Activated CD4-positive, CD25-positive, alpha-beta regulatory T cell treated with anti-CD3 and anti-CD28 coated beads, Interleukin-2, amount 50 U/mL, for 72 hours (primary cell): Measurements from ENCODE around the gene AHSP.
"Not testable (repeated sequence)": the region's sequence is repeated elsewhere in the genome, so short reads cannot be mapped to it uniquely, and the experiment has no call there.

Experiments
- DNase-seq: peaks from one replicate; pipeline ENCODE4 v3.0.0; 2021

AHSP gene

GRCh38 chr16:31532120-31532519 is 4.4 kb downstream of the AHSP start:
- DNase-seq: no peak

- DNase-seq: no peak
Measured at GRCh38 chr16:31532896-31533295, 5.2 kb downstream of the AHSP start.

- no peak for DNase-seq
Measured at GRCh38 chr16:31535737-31536136, 8.0 kb downstream of the AHSP start.

GRCh38 chr16:31536804-31537361 is 9.2 kb downstream of the AHSP start:
- DNase-seq: no peak

- no peak for DNase-seq
Measured at GRCh38 chr16:31537362-31538242, 9.9 kb downstream of the AHSP start.

GRCh38 chr16:31538243-31538598 is 10.5 kb downstream of the AHSP start:
- not testable (repeated sequence) for DNase-seq

DNA sequence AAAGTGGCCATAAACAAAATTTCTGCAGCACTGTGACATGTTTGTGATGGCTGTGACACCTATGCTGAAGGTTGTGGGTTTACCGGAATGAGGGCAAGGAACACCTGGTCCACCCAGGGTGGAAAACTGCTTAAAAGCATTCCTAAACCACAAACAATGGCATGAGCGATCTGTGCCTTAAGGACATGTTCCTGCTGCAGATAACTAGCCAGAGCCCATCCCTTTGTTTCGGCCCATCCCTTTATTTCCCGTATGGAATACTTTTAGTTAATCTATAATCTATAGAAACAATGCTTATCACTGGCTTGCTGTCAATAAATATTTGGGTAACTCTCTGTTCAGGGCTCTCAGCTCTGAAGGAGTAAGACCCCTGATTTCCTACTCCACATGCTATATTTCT is 12.1 kb downstream of the AHSP start:
- DNase-seq: not testable (repeated sequence)

GRCh38 chr16:31542763-31543162 is 15.1 kb downstream of the AHSP start:
- DNase-seq: no peak

DNA sequence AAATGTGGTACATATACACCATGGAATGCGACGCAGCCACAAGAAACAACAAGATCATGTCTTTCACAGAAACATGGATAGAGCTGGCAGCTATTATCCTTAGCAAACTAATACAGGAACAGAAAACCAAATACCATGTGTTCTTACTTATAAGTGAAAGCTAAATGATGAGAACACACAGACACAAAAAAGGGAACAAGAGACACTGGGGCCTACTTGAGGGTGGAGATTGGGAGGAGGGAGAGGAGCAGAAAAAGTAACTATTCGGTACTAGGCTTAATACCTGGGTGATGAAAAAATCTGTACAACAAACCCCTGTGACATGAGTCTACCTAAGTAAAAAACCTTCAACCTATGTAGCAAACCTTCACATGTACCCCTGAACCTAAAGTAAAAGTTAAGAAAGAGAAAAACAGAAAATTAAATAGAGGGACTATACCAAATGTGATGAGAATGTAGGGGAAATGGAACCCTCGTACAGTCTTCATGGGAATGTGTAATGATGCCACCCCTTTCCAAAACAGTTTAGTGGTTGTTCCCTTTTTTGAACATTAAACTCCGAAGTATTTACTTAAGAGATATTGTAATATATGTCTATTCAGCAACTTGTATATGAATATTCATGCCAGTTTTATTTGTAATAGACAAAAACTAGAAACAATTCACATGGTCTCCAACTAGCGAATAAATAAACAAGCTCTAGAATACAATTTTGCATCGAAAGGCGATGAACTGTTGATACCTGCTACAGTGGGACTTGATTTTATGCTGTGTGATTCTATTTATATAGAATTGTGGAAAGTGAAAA is 33.9 kb downstream of the AHSP start:
- DNase-seq: no peak

DNA sequence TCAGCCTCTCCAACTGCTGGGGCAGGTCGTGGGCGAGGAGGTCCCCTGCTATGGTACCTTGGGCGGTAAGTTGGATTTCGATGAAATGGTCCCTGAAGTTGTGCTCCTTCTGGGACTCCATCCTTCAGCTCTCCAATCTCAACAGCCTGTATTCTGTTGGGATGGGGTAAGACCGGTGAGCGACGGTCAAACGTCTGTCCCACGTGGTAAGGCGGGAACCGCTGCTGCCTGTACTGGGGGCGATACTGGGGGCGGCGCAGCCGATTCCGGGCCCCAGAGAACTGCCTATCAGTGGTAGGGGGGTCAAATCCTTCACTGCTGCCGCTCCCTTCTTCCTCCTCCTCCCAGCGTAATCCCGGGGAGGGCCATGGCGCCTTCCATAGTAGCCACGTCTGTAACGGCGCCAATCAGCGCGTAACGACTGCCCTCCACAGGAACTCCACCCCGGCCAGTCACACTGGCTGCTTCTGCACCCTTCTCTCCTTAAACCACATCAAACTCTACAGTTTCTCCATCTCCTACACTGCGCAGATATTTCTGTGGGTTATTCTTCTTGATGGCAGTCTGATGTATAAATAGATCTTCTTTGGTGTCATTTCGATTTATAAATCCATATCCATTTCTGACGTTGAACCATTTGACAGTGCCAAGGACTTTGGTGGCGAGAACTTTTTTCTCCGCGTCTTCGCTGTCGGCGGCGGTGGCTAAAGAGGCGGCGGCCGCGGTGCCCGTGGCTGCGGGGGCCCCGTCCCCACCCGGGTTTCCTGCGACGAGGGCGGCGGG is 41.1 kb downstream of the AHSP start:
- no peak for DNase-seq

DNA sequence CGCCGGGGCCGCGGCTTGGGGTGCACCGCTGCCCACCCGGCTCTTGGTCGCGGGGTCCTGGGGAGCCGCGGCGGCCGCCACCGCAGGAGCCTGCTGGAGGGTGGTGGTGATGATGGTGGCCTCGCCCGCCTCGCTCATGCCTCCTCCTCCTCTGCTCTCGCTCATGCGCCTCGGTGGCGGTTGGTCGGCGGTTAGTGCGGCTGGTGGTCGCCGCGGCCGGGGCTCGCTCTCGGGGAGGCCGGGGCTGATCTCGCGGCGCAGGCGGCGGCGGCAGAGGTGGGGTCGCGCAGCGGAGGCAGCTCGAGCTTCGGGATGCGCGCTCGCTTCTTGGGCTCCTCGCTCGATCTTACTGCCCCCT is 41.6 kb downstream of the AHSP start:
- no peak for DNase-seq

- no peak for DNase-seq
Measured at GRCh38 chr16:31572821-31573220, 45.1 kb downstream of the AHSP start.

- not testable (repeated sequence) for DNase-seq
Measured at GRCh38 chr16:31574159-31574558, 46.5 kb downstream of the AHSP start.

DNA sequence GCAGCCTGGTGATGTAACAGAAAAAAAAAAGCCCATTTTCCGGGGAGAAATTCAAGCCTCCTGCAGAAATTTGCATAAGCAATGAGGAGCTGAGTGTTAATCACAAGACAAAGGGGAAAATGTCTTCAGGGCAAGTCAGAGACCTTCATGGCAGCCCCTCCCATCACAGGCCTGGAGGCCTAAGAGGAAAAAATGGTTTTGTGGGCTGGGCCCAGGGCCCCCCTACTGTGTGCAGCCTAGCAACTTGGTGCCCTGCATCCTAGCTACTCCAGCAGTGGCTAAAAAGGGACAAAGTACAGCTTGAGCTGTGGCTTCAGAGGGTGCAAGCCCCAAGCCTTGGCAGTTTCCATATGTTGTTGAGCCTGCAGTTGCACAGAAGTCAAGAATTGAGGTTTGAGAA is 49.7 kb downstream of the AHSP start:
- no peak for DNase-seq
